ENCODE results near the gene GPN1.
"Not testable (repeated sequence)": the region's sequence is repeated elsewhere in the genome, so short reads cannot be mapped to it uniquely, and the experiment has no call there.

Gene GPN1

GRCh38 chr2:27628767-27629709 lies at the start of gene GPN1, which contains the start of gene CCDC121:
GPN1 (plus strand) TSS chr2:27629050; CDS start chr2:27629059, 9 bp downstream.
CCDC121 (minus strand) TSS chr2:27629012; CDS start chr2:27627799, 1,213 bp downstream.
- peak; percentile 96 for DNase-seq

GRCh38 chr2:27581417-27582128 lies 47.3 kb upstream of the GPN1 start:
- no peak for DNase-seq

- DNase-seq: peak; percentile 33
Observed at GRCh38 chr2:27582129-27582694, 46.6 kb upstream of the GPN1 start.

DNA sequence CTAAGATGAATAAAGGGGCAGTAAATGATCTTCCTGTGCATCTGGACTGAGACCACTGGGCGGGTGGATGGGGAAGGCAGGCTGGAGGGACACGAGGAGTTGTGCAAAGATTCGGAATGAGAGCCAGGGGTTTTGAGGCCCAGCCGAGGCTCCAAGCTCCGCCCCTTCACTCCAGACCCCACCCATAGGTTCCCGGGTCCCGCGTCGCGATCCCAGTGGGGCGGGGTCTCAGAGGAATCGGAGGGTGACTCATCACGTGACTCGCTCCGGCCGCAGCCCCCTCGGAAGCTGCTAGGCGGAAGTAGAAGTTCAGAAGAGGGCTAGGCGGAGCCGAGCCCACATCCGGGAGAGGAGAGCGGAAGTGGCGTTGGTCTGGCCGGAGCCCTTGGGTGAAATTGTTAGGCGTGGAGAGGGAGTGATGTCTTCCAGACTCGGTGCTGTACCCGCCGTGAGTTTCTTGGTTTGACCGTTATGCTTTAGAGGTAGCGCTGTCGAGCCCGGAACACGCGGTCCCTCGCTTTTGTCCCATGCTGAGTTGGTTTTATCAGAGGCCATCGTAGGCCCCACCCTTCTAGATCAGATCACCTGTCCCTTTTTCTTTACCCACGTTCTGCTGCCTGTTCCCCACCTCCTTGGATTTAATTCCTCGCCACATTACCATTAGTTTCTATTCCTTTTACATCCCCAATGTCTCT lies 46.0 kb upstream of the GPN1 start, which contains the start of gene ZNF512:
Gene ZNF512, plus strand, starts transcription at position 348 of the 695 bp plus-strand sequence. Its CDS starts 71 bp downstream, at position 419.
- DNase-seq: peak; percentile 89

DNA sequence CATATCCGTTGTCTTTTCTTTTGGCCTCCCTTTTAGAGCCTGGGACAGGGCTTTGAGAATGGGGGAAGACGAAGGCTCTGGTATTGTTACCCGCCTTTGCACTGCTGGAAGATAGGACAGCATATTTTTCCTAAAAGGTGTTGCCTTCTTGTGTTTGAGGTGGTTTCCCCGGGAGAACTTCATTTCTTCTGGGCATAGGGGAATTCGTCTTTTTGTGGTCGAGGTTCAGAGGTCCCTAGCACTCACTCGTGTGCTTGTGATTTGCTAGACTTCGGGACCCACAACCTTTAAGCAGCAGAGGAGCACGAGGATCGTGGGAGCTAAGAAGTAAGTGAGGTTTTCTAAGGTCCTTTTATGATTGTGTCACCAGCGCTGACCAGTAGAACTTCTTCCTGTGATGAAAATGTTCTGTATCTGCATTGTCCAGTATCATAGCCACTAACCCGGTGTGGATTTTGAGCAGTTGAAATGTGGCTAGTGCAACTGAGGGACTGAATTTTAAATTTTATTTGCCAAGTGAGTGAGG lies 45.4 kb upstream of the GPN1 start:
- DNase-seq: no peak

DNA sequence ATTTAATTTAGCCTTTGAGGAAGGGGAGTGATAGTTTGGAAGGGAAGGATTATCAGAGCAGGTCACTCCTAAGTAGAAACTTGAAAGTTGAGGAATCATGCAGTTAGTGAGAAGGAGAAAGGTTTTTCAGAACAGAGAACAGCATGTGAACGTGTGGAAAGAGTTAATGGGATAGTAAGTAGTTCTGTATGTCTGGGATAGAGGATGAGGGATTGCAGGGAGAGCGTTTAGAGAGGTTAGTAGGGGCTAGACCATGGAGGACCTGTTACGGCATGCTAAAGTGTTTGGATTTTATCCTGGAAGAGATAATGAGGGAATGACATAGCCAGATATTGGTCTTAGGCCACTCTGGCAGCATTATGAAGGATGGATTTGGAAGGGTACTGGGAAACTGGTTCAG lies 44.3 kb upstream of the GPN1 start:
- no peak for DNase-seq

DNA sequence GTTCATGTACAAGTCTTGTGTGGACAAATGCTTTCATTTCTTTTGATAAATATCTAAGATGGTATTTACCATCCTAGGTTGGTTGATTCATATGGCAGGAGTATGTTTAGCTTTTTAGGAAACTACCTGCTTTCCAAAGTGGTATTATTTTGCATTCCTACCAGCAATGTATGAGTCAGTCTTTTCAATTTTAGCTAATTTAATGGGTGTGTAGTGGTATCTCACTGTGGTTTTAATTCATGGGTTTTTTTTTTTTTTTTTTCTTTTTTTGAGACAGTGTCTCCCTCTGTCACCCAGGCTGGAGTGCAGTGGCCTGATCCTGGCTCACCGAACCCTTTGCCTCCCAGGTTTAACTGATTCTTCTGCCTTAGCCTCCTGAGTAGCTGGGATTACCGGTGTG lies 41.8 kb upstream of the GPN1 start:
- DNase-seq: peak; percentile 34

- DNase-seq: no peak
Observed at GRCh38 chr2:27588308-27588707, 40.5 kb upstream of the GPN1 start.

DNA sequence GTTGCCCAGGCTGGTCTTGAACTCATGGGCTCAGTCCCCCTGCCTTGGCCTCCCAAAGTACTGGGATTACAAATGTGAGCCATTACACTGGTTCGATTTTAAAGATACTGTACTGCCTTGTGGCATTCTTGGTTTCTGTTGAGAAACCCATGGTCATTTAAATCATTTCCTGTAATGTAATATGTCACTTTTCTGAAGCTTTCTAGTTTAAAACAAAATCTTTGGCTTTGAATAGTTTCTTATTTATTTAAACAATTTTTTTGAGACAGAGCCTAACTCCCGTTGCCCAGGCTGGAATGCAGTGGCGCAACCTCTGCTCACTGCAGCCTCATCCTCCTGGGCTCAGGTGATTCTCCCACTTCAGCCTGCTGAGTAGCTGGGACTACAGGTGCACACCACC lies 37.1 kb upstream of the GPN1 start:
- no peak for DNase-seq

- DNase-seq: no peak
Observed at GRCh38 chr2:27593240-27593639, 35.6 kb upstream of the GPN1 start.

- DNase-seq: not testable (repeated sequence)
Observed at GRCh38 chr2:27594020-27594703, 34.7 kb upstream of the GPN1 start.

- DNase-seq: not testable (repeated sequence)
Observed at GRCh38 chr2:27595412-27595811, 33.4 kb upstream of the GPN1 start.

DNA sequence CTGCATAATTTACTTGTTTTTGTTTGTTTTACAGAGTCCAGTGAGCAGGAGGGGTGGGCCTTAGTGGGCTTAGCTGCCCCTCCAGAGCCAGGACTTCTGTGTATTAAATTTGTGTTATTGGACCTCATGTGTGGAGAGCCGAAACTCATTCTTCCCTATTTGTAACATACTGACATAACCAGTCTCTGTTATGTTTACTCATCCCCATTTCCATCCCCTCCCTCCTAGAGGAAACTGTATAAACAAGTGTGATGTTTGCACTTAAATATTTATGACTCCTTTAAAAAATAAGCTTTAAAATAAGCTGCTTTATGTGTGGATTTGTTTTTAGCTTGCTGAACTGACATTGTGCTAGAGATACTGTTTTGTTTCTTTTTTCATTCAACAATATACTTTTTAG lies 32.2 kb upstream of the GPN1 start:
- DNase-seq: no peak

DNA sequence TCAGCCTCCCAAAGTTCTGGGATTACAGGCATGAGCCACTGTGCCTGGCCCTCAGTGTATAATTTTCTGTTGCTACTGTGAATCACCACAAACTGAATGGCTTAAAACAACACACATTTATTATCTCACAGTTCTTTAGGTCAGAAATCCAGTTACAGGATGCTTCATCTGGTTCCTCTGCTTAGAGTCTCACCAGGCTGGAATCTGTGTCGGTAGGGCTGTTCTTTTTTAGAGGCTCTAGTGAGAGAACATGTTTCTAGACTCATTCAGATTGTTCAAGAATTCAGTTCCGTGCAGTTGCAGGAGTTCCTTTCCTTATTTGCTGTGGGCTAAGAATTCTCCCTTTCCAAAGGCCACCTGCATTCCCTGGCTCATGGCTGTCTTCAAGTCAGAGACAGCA lies 22.2 kb upstream of the GPN1 start:
- DNase-seq: no peak

DNA sequence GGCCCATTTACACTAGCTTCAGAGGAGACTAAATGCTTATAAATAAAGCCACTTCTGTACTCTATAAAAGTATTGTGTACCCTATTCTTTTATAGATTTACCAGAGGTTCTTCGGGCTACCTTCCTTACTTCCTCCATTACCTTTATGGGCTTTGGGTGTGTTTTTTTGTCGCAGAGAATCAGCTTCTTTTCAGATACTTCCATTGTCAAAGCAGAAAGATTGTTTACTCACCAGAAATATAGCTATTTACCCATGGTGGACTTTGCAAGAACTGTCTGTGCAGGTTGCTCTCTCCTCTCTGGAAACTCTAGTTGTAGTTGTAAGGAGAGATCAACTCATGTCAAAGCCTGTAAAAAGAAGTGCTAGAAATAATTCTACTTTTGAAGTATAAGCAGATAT lies 14.9 kb upstream of the GPN1 start:
- DNase-seq: no peak

GRCh38 chr2:27615316-27615715 lies 13.5 kb upstream of the GPN1 start:
- DNase-seq: no peak

DNA sequence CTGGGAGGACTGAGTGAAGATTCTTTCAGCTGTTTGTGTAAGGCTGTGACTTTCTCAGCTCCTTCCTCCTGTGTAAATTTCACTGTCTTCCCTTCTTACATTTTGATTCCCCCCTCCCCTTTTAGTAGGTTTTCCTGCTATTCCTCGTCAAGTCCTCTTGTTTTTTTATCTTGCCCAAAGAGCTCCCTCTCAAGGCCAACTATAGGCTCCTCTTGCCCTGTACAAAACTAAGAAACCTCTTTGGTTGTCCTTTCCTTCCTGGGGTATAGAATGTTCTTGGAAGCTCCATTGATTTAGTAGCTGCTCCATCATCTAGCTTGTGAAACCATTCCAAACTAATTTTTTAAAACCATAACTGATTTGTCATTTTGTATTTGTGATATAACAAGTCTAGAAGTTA lies 7.3 kb upstream of the GPN1 start:
- DNase-seq: no peak

- DNase-seq: no peak
Observed at GRCh38 chr2:27622921-27623384, 5.9 kb upstream of the GPN1 start.

- no peak for DNase-seq
Observed at GRCh38 chr2:27624943-27625342, 3.9 kb upstream of the GPN1 start.

GRCh38 chr2:27626323-27626722 lies 2.5 kb upstream of the GPN1 start:
- not testable (repeated sequence) for DNase-seq

DNA sequence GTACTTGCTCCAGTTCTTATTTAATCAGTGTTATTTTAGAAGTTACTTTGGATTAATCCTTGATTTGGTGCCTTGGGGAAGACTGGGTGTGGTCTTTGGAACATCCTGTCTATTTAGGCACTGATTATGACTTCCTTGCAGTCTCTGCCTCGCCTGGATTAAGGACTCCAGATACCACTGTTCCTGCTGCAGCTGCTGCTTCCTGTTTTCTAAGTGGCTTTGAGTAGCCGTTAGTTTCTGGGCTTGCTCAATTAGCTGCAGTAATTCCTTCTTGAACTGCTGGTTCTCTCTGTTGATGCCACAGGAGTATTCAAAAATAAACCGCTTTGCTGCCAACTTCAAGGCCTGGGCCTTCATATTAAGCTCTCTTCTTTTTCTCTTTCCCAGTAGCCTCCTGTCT lies 1.9 kb upstream of the GPN1 start:
- DNase-seq: not testable (repeated sequence)
